ENCODE results near the gene IKZF2. TPM values are rescaled to one million over a fixed set of nuclear protein-coding genes. Genes with fewer than 3 reads are reported as not detected.

Gene IKZF2
- total and polyA plus RNA-seq, 2 of the 4 experiments (the other 2 are of a cell fraction): 2.1 to 25.5 TPM

DNA sequence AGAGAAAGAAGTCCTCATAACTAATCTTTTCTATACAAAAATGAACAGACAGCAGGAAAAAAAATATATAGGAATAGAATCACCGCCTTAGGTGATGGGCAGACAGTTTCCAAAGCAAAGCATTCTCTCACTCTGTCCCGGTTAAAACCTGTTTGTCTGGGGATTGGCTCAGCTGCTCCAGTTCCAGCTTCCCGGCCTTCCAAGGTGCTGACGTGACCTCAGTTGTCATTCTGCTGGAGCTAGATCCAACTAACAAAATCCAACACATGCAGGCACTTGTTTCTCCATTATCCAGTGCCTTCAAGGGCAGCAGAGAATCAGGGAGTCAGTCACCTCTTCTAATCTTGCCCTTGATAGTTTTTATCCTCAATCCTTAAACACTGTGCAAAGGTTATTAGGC lies 52.8 kb downstream of the IKZF2 start:
- Histone ChIP-seq H2BK120ac (ENCODE audit: low read depth, low read length) (no peak overlapping the region), H3K79me1 (ENCODE audit: low read depth in 1 of 2, low read length in 2 of 2) (0 out of 4 replicates have a peak, but pooled peaks cover 0 to 9% of the 10 kb centered on the region in 2 experiments), H3K4ac (ENCODE audit: low read depth, low read length) (no peak overlapping the region), H2BK5ac (ENCODE audit: low read depth, low read length, poor library complexity, severe bottlenecking) (no peak overlapping the region), H3K14ac (replicated peaks; ENCODE audit: low read depth, low read length) (no peak overlapping the region), H2BK15ac (ENCODE audit: low read depth, low read length) (no peak overlapping the region), H3K4me1 (ENCODE audit: control insufficient read depth, insufficient read depth, low read length) (no peaks in the 10 kb centered on the region), H3K27ac (ENCODE audit: insufficient read depth, low read length) (no peak overlapping the region), H4K20me1 (ENCODE audit: insufficient read depth, low read length) (no peaks in the 10 kb centered on the region), H4K91ac (ENCODE audit: insufficient read depth, low read depth, low read length) (no peak overlapping the region), H4K8ac (ENCODE audit: low read depth in 2 of 2, low read length in 2 of 2) (no peak overlapping the region), H3K9me3 (ENCODE audit: control insufficient read depth, insufficient read depth, low read length) (no peaks in the 10 kb centered on the region), H4K5ac (ENCODE audit: low read depth, low read length) (no peak overlapping the region), H2AK5ac (ENCODE audit: low read depth, low read length) (no peak overlapping the region), H3K23ac (ENCODE audit: low read depth, low read length) (0 out of 2 replicates have a peak overlapping the region, but pooled peaks have one; percentile 27), H3K4me2 (ENCODE audit: low read depth, low read length) (no peak overlapping the region), H2AK9ac (replicated peaks; ENCODE audit: low read depth, low read length, poor library complexity) (no peak overlapping the region), H3K18ac (ENCODE audit: low read depth, low read length) (no peak overlapping the region), H3K56ac (ENCODE audit: extremely low read depth, insufficient read depth, low read length) (no peak overlapping the region), H2AFZ (replicated peaks; ENCODE audit: low read length, poor library complexity) (no peak overlapping the region), H3K9ac (ENCODE audit: low read depth, low read length) (no peak overlapping the region), H2BK20ac (ENCODE audit: low read depth, low read length) (no peak overlapping the region), H3K9me1 (ENCODE audit: insufficient read depth, low read length) (no peaks in the 10 kb centered on the region), H3K36me3 (ENCODE audit: control insufficient read depth, insufficient read depth, low read length) (no peaks in the 10 kb centered on the region), H3K27me3 (ENCODE audit: control insufficient read depth, insufficient read depth, low read length) (no peaks in the 10 kb centered on the region), H3K4me3 (ENCODE audit: insufficient read depth, low read depth, low read length) (no peak overlapping the region)
- ATAC-seq (ENCODE audit: low read depth) (no peak), DNase-seq (no peak)
- in situ Hi-C loops (cut with MboI; ENCODE audit: low sequenced_read_pairs) (no loop called here), intact Hi-C loops (cut with micrococcal nuclease) (no loop called here), dilution Hi-C loops (cut with HindIII; ENCODE audit: low sequenced_read_pairs, unreplicated experiment) (no loop called here)
- BruUV-seq (replicated peaks): no TSS peak
- POLR2A ChIA-PET (ENCODE audit: unreplicated experiment): no interaction called here
- CTCF ChIA-PET: no interaction called here
- TF ChIP-seq MAZ (IDR thresholded peaks at IDR 0.05; ENCODE audit: borderline replicate concordance, low read depth, low read length): no peak
- no peak for TF ChIP-seq RAD21 (IDR thresholded peaks at IDR 0.05; ENCODE audit: low read length)
- TF ChIP-seq BHLHE40 (IDR thresholded peaks at IDR 0.05; ENCODE audit: low read depth, low read length): no peak
- TF ChIP-seq SMC3 (IDR thresholded peaks at IDR 0.05; ENCODE audit: low read depth, low read length): no peak
- no peak for TF ChIP-seq MXI1 (IDR thresholded peaks at IDR 0.05; ENCODE audit: borderline replicate concordance, low read depth, low read length)
- TF ChIP-seq RFX5 (IDR thresholded peaks at IDR 0.05; ENCODE audit: low read depth, low read length): no peak
- no peak for TF ChIP-seq POLR2A (IDR thresholded peaks at IDR 0.05; ENCODE audit: low read depth, low read length)
- WGBS, 2 experiments (ENCODE audit: extremely low coverage in 2 of 2, insufficient read length in 1 of 2): 74% methylated on average over 3 of the region's 4 CpGs; no CpG with 5 or more reads in 1 of the 2 experiments

Measured in IMR-90 (cell line).